GM13977 (cell line): ENCODE measurements around the gene ALPL.

ENCODE experiments used
- DNase-seq: peaks from one replicate; pipeline ENCODE4 v3.0.0; 2012; ENCODE audit warnings: low spot score
- in situ Hi-C: fragments of 300-500 bp; cut with MboI; formaldehyde crosslinking; loops from one replicate; pipeline ENCODE4 v1.12.0; 2022; ENCODE audit warnings: low sequenced_read_pairs, low pct_unique_long_range_greater_than_20kb, mixed read lengths, inconsistent platforms; ENCODE audit not compliant: unreplicated experiment
- TF ChIP-seq, protein P1 (sequence below): IDR thresholded peaks from 2 replicates; pipeline ENCODE4 v1.5.1; 2012; ENCODE audit warnings: mild to moderate bottlenecking, control low read depth; ENCODE audit not compliant: insufficient read depth; ENCODE audit errors: extremely low read depth, missing control alignments

ALPL gene

DNA sequence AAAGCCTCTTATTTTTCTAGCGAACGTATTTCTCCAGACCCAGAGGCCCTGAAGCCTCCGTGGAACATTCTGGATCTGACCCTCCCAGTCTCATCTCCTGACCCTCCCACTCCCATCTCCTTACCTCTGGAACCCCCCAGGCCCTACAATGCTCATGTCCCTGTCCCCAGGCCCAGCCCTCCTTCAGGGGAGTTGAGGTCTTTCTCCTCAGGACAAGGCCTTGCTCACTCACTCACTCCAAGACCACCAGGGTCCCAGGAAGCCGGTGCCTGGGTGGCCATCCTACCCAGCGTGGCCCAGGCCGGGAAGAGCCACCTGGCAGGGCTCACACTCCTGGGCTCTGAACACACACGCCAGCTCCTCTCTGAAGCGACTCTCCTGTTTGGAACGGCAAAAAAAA, 68.7 kb downstream of the ALPL start:
- no peak for DNase-seq
- TF ChIP-seq, protein P1, sequence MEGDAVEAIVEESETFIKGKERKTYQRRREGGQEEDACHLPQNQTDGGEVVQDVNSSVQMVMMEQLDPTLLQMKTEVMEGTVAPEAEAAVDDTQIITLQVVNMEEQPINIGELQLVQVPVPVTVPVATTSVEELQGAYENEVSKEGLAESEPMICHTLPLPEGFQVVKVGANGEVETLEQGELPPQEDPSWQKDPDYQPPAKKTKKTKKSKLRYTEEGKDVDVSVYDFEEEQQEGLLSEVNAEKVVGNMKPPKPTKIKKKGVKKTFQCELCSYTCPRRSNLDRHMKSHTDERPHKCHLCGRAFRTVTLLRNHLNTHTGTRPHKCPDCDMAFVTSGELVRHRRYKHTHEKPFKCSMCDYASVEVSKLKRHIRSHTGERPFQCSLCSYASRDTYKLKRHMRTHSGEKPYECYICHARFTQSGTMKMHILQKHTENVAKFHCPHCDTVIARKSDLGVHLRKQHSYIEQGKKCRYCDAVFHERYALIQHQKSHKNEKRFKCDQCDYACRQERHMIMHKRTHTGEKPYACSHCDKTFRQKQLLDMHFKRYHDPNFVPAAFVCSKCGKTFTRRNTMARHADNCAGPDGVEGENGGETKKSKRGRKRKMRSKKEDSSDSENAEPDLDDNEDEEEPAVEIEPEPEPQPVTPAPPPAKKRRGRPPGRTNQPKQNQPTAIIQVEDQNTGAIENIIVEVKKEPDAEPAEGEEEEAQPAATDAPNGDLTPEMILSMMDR = no peak
- in situ Hi-C loops = no loop called here

DNA sequence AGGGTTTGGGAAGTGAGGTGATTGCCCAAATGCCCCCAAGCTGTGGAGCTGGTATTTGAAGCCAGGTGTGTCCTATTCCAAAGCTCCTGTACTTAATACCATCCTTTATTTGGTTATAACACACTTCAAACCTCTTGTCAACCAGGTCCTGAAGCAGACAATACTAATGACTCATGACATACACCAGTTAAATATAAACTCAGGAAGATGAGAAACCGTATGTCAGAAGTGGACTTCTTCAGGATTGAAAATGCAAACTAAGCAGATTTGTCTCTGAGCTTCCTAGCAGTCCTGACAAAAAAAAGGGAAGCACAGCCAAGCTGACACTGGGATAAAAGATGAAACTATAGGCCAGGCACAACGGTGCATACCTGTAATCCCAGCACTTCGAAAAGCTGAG, 70.6 kb downstream of the ALPL start:
- TF ChIP-seq, protein P1 = no peak
- in situ Hi-C loops = no loop called here
- DNase-seq = no peak

DNA sequence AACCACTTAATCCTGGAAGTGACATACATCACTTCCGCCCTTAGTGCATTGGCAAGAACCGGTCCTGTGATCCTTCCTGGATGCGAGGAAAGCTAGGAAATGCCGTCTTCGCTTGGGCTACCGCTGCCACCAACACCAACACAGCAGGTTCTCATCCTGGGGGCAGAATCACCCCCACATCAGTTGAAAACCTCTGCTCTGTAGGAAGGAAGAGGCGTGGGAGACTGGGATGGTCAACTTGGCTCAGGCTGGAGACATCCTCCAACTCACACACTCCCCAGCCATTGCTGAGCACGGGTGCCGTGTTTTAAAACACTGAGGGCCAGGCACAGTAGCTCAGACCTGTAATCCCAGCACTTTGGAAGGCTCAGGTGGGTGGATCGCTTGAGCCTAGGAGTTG, 74.9 kb downstream of the ALPL start:
- in situ Hi-C loops = no loop called here
- TF ChIP-seq, protein P1 = no peak
- no peak for DNase-seq

DNA sequence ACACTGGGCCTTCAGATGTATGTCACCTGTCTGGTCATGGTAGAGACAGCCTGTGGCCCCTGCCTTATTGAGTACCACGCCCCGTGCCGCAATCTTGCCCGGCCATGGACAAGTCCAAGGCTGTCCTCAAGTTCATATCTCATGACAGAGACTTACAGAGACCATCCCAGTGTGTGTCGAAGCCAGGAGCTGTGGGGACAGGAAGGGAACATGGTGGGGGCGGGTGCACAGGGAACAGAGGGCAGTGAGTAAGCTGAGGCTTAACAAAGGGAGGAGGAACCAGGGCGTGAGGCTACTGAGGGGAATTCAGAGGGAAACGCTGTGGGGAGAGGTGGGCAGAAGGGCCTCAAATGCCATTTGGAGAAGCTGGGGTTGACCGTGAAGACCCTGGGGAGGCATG, 75.8 kb downstream of the ALPL start:
- TF ChIP-seq, protein P1 = no peak
- in situ Hi-C loops = no loop called here

DNA sequence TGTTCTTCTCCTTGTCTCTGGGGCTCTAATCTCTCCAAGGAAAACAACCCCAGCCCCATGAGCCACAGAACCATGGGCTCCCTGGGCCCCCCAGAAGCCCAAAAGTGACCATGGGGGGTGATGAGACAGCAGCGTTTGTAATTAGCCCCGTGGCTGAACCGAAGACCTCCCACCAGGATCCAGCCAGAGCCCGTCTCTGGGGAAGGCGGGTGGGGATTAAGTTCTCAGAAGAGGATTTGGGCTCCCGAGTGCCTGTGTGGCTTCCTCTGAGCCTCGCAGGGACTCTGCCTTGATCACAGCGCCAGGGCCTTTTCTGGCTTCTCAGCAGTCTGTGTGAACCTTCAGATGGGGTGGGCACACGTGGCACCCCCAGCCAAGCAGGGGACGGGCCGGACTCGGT, 77.0 kb downstream of the ALPL start:
- TF ChIP-seq, protein P1 = no peak
- in situ Hi-C loops = no loop called here
- no peak for DNase-seq

More for the DNA sequence above, 75.8 kb downstream of the ALPL start:
- DNase-seq = no peak

DNA sequence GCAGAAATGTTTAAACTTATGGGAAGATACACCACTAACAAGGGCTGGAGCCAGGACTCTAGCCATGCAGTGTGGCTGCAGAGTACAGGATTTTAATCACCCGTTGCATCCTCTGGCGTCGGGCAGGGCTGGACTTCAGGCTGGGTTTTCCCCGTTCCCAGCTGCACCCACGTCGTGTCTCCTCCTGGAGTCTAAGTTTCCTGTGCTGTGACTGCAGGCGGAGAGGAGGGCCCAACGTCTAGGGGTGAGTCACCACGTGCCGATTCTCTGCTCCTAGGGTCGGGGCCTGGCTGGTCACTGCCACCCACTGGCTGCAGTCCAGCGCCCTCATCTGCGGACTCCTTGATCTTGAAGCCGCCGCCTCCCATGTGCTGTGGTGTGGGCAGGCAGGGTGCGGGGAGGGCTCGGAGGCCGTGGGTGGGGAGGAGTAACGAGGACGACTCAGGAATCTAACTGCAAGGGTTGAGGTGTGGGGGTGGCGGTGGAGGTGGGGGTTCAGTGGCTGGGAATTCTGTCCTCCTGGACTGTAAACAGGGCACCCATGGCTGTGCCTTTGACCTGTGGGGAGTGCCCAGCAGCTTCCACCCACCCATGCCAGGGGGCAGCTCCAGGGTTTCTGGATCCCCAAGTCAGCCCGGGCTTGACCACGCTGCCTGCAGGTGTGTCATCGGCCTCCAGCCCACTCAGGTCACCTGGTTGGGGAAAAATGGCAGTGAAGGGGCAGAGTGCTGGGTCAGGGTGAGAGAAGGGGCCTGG, 77.8 kb downstream of the ALPL start:
- TF ChIP-seq, protein P1 = no peak
- in situ Hi-C loops = no loop called here
- DNase-seq = no peak

DNA sequence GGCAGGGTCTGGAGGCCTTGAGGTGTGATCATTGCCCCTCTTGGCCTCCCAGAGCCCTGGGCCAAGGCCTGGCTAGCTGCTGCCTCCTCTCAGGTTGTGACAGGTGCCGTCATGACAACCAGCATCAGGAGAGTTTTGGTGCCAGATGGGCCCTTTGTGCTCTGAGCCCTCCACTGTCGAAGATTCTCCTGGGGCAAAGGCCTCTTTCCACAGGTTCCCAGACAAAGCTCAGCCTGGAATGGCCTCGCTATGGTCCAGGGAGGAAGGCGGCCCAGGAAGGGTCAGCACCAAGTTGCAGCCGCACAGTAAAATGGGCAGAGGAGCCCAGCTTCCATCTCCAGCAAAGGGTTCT, 78.4 kb downstream of the ALPL start:
- in situ Hi-C loops = no loop called here
- no peak for DNase-seq

More for the DNA sequence above, 78.4 kb downstream of the ALPL start:
- TF ChIP-seq, protein P1 = no peak
